Measurements from ENCODE around the gene STK24.

DNA sequence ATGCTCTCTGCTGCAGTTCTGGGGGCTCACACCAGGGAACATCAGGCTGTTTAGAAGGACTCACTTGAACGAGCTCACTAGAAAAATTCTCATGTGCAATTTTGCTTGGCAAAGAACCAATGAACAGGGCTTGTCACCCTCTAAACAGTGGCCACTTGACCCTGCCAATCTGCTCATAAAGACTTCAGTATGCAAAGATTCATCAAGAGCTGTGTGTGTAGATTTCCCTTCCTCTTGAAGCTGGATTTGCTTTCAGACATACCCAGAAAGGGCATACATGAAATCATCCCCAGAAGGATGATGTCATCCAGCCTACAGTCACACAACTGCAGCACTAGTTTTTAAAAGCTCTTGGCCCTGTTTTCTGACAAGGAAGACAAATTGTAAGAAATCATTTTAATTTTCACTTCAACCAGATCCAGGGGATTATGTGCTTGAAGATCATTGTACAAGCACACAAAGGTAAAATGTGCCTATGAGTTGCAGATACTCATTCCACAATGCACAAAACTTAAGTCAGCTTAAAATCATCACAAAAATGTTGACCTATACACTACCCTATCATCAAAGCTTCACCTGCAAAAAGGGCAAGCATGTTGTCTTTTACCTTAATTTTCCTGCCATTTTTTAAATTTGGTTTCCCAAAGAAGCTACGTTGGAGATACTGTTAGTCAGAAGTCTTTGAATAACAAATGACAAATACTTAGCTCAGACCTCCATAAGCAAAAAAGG lies 5.2 kb upstream of the STK24 start:
- TF ChIP-seq, protein P1, sequence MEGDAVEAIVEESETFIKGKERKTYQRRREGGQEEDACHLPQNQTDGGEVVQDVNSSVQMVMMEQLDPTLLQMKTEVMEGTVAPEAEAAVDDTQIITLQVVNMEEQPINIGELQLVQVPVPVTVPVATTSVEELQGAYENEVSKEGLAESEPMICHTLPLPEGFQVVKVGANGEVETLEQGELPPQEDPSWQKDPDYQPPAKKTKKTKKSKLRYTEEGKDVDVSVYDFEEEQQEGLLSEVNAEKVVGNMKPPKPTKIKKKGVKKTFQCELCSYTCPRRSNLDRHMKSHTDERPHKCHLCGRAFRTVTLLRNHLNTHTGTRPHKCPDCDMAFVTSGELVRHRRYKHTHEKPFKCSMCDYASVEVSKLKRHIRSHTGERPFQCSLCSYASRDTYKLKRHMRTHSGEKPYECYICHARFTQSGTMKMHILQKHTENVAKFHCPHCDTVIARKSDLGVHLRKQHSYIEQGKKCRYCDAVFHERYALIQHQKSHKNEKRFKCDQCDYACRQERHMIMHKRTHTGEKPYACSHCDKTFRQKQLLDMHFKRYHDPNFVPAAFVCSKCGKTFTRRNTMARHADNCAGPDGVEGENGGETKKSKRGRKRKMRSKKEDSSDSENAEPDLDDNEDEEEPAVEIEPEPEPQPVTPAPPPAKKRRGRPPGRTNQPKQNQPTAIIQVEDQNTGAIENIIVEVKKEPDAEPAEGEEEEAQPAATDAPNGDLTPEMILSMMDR (IDR thresholded peaks at IDR 0.05), result no peak
- TF ChIP-seq POLR2A (IDR thresholded peaks at IDR 0.05), result no peak
